B cell (primary cell): Measurements from ENCODE around the gene ZNF618.

Source experiments
- EZH2 ChIP-seq: IDR thresholded peaks from 2 replicates; pipeline ENCODE4 v1.6.1; 2012; ENCODE audit warnings: borderline replicate concordance, low read depth, mild to moderate bottlenecking, moderate library complexity, low read length; ENCODE audit not compliant: insufficient read depth, poor library complexity, severe bottlenecking
- TF ChIP-seq, protein P1 (sequence below): fragments of 200-600 bp; IDR thresholded peaks from one replicate; pipeline ENCODE4 v1.8.0; 2022; ENCODE audit warnings: antibody characterized with exemption, mild to moderate bottlenecking

DNA sequence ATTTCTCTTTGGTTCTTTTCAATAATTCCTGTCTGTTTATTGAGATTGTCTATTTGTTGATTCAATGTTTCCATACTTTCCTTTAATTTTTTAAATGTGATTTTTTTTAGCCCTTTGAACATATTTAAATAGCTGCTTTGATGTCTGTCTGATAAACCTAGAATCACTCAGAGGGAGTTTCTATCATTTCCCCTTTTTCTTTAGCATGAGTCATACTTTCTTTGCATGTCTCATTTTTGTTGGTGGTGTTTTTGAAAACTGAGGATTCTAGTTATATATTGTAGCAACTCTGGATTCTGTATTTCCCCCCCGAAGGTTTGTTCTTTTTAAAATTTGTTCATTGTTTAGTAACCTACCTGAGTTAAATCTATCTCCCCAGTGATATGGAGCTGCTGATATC lies 24.2 kb upstream of the ZNF618 start:
- TF ChIP-seq, protein P1, sequence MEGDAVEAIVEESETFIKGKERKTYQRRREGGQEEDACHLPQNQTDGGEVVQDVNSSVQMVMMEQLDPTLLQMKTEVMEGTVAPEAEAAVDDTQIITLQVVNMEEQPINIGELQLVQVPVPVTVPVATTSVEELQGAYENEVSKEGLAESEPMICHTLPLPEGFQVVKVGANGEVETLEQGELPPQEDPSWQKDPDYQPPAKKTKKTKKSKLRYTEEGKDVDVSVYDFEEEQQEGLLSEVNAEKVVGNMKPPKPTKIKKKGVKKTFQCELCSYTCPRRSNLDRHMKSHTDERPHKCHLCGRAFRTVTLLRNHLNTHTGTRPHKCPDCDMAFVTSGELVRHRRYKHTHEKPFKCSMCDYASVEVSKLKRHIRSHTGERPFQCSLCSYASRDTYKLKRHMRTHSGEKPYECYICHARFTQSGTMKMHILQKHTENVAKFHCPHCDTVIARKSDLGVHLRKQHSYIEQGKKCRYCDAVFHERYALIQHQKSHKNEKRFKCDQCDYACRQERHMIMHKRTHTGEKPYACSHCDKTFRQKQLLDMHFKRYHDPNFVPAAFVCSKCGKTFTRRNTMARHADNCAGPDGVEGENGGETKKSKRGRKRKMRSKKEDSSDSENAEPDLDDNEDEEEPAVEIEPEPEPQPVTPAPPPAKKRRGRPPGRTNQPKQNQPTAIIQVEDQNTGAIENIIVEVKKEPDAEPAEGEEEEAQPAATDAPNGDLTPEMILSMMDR, result no peak
- TF ChIP-seq EZH2, result no peak
